HG03159 (cell line): ENCODE results near the gene ALG14.

Experiments used
- ATAC-seq: cut with Tn5 transposase; IDR thresholded peaks from one replicate; pipeline ENCODE4 v1.9.1; 2021; ENCODE audit warnings: mild to moderate bottlenecking, moderate library complexity; ENCODE audit not compliant: unreplicated experiment

Gene ALG14

GRCh38 chr1:94986783-94987182 is 86.0 kb downstream of the ALG14 start:
- ATAC-seq, result no peak

- no peak for ATAC-seq
Measured at GRCh38 chr1:94983171-94983739, 89.5 kb downstream of the ALG14 start.

- ATAC-seq, result no peak
Measured at GRCh38 chr1:94982398-94982797, 90.4 kb downstream of the ALG14 start.

- no peak for ATAC-seq
Measured at GRCh38 chr1:94981575-94981973, 91.2 kb downstream of the ALG14 start.

- ATAC-seq, result no peak
Measured at GRCh38 chr1:94980582-94981574, 91.9 kb downstream of the ALG14 start.

- ATAC-seq, result no peak
Measured at GRCh38 chr1:94979656-94980581, 92.8 kb downstream of the ALG14 start.

- ATAC-seq, result peak; percentile 53
Measured at GRCh38 chr1:94979131-94979530, 93.6 kb downstream of the ALG14 start.

- ATAC-seq, result no peak
Measured at GRCh38 chr1:94978401-94978800, 94.3 kb downstream of the ALG14 start.

- no peak for ATAC-seq
Measured at GRCh38 chr1:94976971-94977548, 95.7 kb downstream of the ALG14 start.

- ATAC-seq, result no peak
Measured at GRCh38 chr1:94974824-94975223, 97.9 kb downstream of the ALG14 start.

GRCh38 chr1:94974241-94974640 is 98.5 kb downstream of the ALG14 start:
- no peak for ATAC-seq

- ATAC-seq, result no peak
Measured at GRCh38 chr1:94973309-94973922, 99.3 kb downstream of the ALG14 start.

- ATAC-seq, result no peak
Measured at GRCh38 chr1:94971491-94971924, 101.2 kb downstream of the ALG14 start.

- ATAC-seq, result no peak
Measured at GRCh38 chr1:94970783-94971182, 102.0 kb downstream of the ALG14 start.

- no peak for ATAC-seq
Measured at GRCh38 chr1:94969137-94969536, 103.6 kb downstream of the ALG14 start.

- no peak for ATAC-seq
Measured at GRCh38 chr1:94966033-94966432, 106.7 kb downstream of the ALG14 start.

GRCh38 chr1:94963864-94964263 is 108.9 kb downstream of the ALG14 start:
- ATAC-seq, result no peak

- ATAC-seq, result peak; percentile 92
Measured at GRCh38 chr1:94962409-94963265, 110.1 kb downstream of the ALG14 start.

- ATAC-seq, result no peak
Measured at GRCh38 chr1:94961988-94962387, 110.8 kb downstream of the ALG14 start.
